IMR-90 (cell line): ENCODE measurements around the gene EPS15. TPM values are rescaled to one million over a fixed set of nuclear protein-coding genes. Genes with fewer than 3 reads are reported as not detected.
A peak's percentile ranks its signal among the peaks of the same experiment; 100 is the strongest.

ENCODE experiments used
- ATAC-seq: fragments of 200-7000 bp; cut with Tn5 transposase; 2 replicates; pipeline ENCODE4 v1.9.1; 2020; ENCODE audit warnings: low read depth, mild to moderate bottlenecking, moderate library complexity
- BruUV-seq: library from RNA; stranded (reverse); fragments of 400-500 nt; replicated peaks from 2 replicates; lab custom pipeline; 2021; lab: Mats Ljungman, UMichigan
- CTCF ChIA-PET: fragments of 300-600 bp; formaldehyde crosslinking; extraction: SDS; loops from one replicate; lab custom pipeline; 2021; ENCODE audit warnings: antibody characterized with exemption; lab: Yijun Ruan, JAX
- POLR2A ChIA-PET: fragments of 300-600 bp; sonication (Branson Sonifier 250); formaldehyde crosslinking; loops from one replicate; lab custom pipeline; 2022; ENCODE audit warnings: antibody characterized with exemption; ENCODE audit not compliant: unreplicated experiment; lab: Charles Lee
- DNase-seq: peaks from one replicate; pipeline ENCODE4 v3.0.0; 2013
- H2AFZ ChIP-seq: replicated peaks from 2 replicates; pipeline ENCODE3; 2013; ENCODE audit warnings: low read length, mild to moderate bottlenecking; ENCODE audit not compliant: poor library complexity
- H2AK5ac ChIP-seq: 2 replicates; pipeline ENCODE4 v1.6.1; 2013; ENCODE audit warnings: low read depth, low read length, inconsistent platforms
- H2AK9ac ChIP-seq: replicated peaks from 2 replicates; pipeline ENCODE3; 2013; ENCODE audit warnings: mild to moderate bottlenecking, low read depth, low read length, moderate library complexity; ENCODE audit not compliant: poor library complexity
- H2BK120ac ChIP-seq: 2 replicates; pipeline ENCODE4 v1.6.1; 2013; ENCODE audit warnings: low read depth, low read length, inconsistent platforms
- H2BK15ac ChIP-seq: 3 replicates; pipeline ENCODE4 v1.6.1; 2013; ENCODE audit warnings: low read depth, low read length, inconsistent platforms
- H2BK20ac ChIP-seq: 2 replicates; pipeline ENCODE4 v1.6.1; 2013; ENCODE audit warnings: low read depth, mild to moderate bottlenecking, inconsistent platforms, low read length, moderate library complexity
- H2BK5ac ChIP-seq: 2 replicates; pipeline ENCODE4 v1.6.1; 2013; ENCODE audit warnings: mild to moderate bottlenecking, low read depth, low read length, inconsistent platforms; ENCODE audit not compliant: poor library complexity, severe bottlenecking
- H3K14ac ChIP-seq: replicated peaks from 2 replicates; pipeline ENCODE4 v1.6.1; 2013; ENCODE audit warnings: low read depth, low read length, inconsistent platforms
- H3K18ac ChIP-seq: 2 replicates; pipeline ENCODE4 v1.6.1; 2013; ENCODE audit warnings: low read depth, low read length, control low read depth
- H3K23ac ChIP-seq: 2 replicates; pipeline ENCODE4 v1.6.1; 2013; ENCODE audit warnings: low read depth, low read length, inconsistent platforms
- H3K27ac ChIP-seq: 2 replicates; pipeline ENCODE4 v1.5.1; 2013; ENCODE audit warnings: mild to moderate bottlenecking, control low read depth, low read length; ENCODE audit not compliant: insufficient read depth
- H3K27me3 ChIP-seq: 2 replicates; pipeline ENCODE4 v1.6.1; 2013; ENCODE audit warnings: low read length; ENCODE audit not compliant: control insufficient read depth, insufficient read depth
- H3K36me3 ChIP-seq: 2 replicates; pipeline ENCODE4 v1.6.1; 2013; ENCODE audit warnings: low read length, mixed read lengths; ENCODE audit not compliant: control insufficient read depth, insufficient read depth
- H3K4ac ChIP-seq: 2 replicates; pipeline ENCODE4 v1.6.1; 2013; ENCODE audit warnings: low read depth, low read length, inconsistent platforms
- H3K4me1 ChIP-seq: 2 replicates; pipeline ENCODE4 v1.6.1; 2013; ENCODE audit warnings: low read length, mixed read lengths; ENCODE audit not compliant: control insufficient read depth, insufficient read depth
- H3K4me2 ChIP-seq: 2 replicates; pipeline ENCODE4 v1.6.1; 2013; ENCODE audit warnings: low read depth, mild to moderate bottlenecking, control low read depth, low read length, moderate library complexity
- H3K4me3 ChIP-seq: 2 replicates; pipeline ENCODE4 v1.5.1; 2013; ENCODE audit warnings: low read depth, mild to moderate bottlenecking, control low read depth, low read length, moderate library complexity; ENCODE audit not compliant: insufficient read depth
- H3K56ac ChIP-seq: 2 replicates; pipeline ENCODE4 v1.6.1; 2013; ENCODE audit warnings: low read length, inconsistent platforms; ENCODE audit not compliant: insufficient read depth; ENCODE audit errors: extremely low read depth
- H3K79me1 ChIP-seq, 2 experiments: 2 replicates each; pipeline ENCODE4 v1.6.1; 2013; ENCODE audit warnings: low read length in 2 of 2, inconsistent platforms in 1 of 2, low read depth in 1 of 2
- H3K9ac ChIP-seq: 2 replicates; pipeline ENCODE4 v1.6.1; 2013; ENCODE audit warnings: low read depth, low read length, control low read depth
- H3K9me1 ChIP-seq: 2 replicates; pipeline ENCODE4 v1.6.1; 2013; ENCODE audit warnings: low read length, inconsistent platforms; ENCODE audit not compliant: insufficient read depth
- H3K9me3 ChIP-seq: 2 replicates; pipeline ENCODE4 v1.6.1; 2013; ENCODE audit warnings: low read length; ENCODE audit not compliant: control insufficient read depth, insufficient read depth
- H4K20me1 ChIP-seq: 2 replicates; pipeline ENCODE4 v1.6.1; 2013; ENCODE audit warnings: low read length, inconsistent platforms; ENCODE audit not compliant: insufficient read depth
- H4K5ac ChIP-seq: 2 replicates; pipeline ENCODE4 v1.6.1; 2013; ENCODE audit warnings: mild to moderate bottlenecking, low read depth, low read length, control low read depth
- H4K8ac ChIP-seq, 2 experiments: 2 replicates each; pipeline ENCODE4 v1.6.1; 2013; ENCODE audit warnings: low read depth in 2 of 2, low read length in 2 of 2, control low read depth in 1 of 2, inconsistent platforms in 1 of 2
- H4K91ac ChIP-seq: 2 replicates; pipeline ENCODE4 v1.6.1; 2013; ENCODE audit warnings: low read depth, low read length, inconsistent platforms; ENCODE audit not compliant: insufficient read depth
- CHD1 ChIP-seq: IDR thresholded peaks from 2 replicates; pipeline ENCODE4 v1.6.1; 2012; ENCODE audit warnings: low read depth, low read length, improper control_type of control experiment
- FOS ChIP-seq: fragments of 150-350 bp; IDR thresholded peaks from 2 replicates; pipeline ENCODE4 v1.6.1; 2016; ENCODE audit warnings: low read depth, low read length
- MAFK ChIP-seq: IDR thresholded peaks from 2 replicates; pipeline ENCODE4 v1.6.1; 2012; ENCODE audit warnings: low read depth, low read length, improper control_type of control experiment
- MAZ ChIP-seq: IDR thresholded peaks from 2 replicates; pipeline ENCODE4 v1.6.1; 2012; ENCODE audit warnings: low read depth, mild to moderate bottlenecking, low read length, improper control_type of control experiment, moderate library complexity, borderline replicate concordance
- MXI1 ChIP-seq: IDR thresholded peaks from 2 replicates; pipeline ENCODE4 v1.6.1; 2012; ENCODE audit warnings: low read depth, mild to moderate bottlenecking, low read length, moderate library complexity, borderline replicate concordance
- POLR2A ChIP-seq: IDR thresholded peaks from 2 replicates; pipeline ENCODE4 v1.6.1; 2012; ENCODE audit warnings: mild to moderate bottlenecking, low read depth, low read length
- RAD21 ChIP-seq: IDR thresholded peaks from 2 replicates; pipeline ENCODE4 v1.6.1; 2012; ENCODE audit warnings: low read length, improper control_type of control experiment
- RCOR1 ChIP-seq: IDR thresholded peaks from 2 replicates; pipeline ENCODE4 v1.6.1; 2012; ENCODE audit warnings: mild to moderate bottlenecking, low read length, improper control_type of control experiment; ENCODE audit not compliant: insufficient replicate concordance
- RFX5 ChIP-seq: IDR thresholded peaks from 2 replicates; pipeline ENCODE4 v1.8.0; 2012; ENCODE audit warnings: low read depth, mild to moderate bottlenecking, low read length, moderate library complexity
- SMC3 ChIP-seq: fragments of 150-350 bp; IDR thresholded peaks from 2 replicates; pipeline ENCODE4 v1.6.1; 2016; ENCODE audit warnings: low read depth, mild to moderate bottlenecking, antibody characterized with exemption, low read length, moderate library complexity
- WGBS, 2 experiments: methylation state at CpG; one replicate each; pipeline versions ENCODE4 v1.1.5 to v1.1.7; 2013; ENCODE audit warnings: missing lambda C conversion rate in 2 of 2; ENCODE audit not compliant: insufficient read length in 1 of 2; ENCODE audit errors: extremely low coverage in 2 of 2; 5-methylcytosine and 5-hydroxymethylcytosine counted together
- dilution Hi-C: fragments of 300-500 bp; cut with HindIII; formaldehyde crosslinking; loops from one replicate; pipeline ENCODE4 v1.14.3; 2018; ENCODE audit warnings: low sequenced_read_pairs; ENCODE audit not compliant: unreplicated experiment
- in situ Hi-C: fragments of 300-500 bp; cut with MboI; formaldehyde crosslinking; loops from 3 replicates; pipeline ENCODE4 v1.14.3; 2019; ENCODE audit warnings: low sequenced_read_pairs, inconsistent platforms, mixed read lengths
- intact Hi-C: fragments of 100-400 bp; cut with micrococcal nuclease; formaldehyde crosslinking; loops from 2 replicates; pipeline ENCODE4 v1.10.0; 2022
- polyA plus RNA-seq, 3 experiments: library from polyadenylated mRNA; depleted of rRNA; stranded (reverse); fragments of >200 nt; gene quantifications; 2 replicates each; pipeline ENCODE4 v1.2.3, GENCODE V29; 2012; ENCODE audit warnings: low replicate concordance in 1 of 3
- total RNA-seq: library from RNA; depleted of rRNA; stranded (reverse); fragments of >200 nt; gene quantifications from 2 replicates; pipeline ENCODE4 v1.2.3, GENCODE V29; 2012
- TF ChIP-seq, protein P1 (sequence below): conservative IDR thresholded peaks from 2 replicates; pipeline ENCODE4 v1.5.1; 2012; ENCODE audit warnings: mild to moderate bottlenecking, low read depth, low read length, improper control_type of control experiment
- TF ChIP-seq, protein P2 (sequence below): fragments of 150-350 bp; IDR thresholded peaks from 2 replicates; pipeline ENCODE4 v1.6.1; 2016; ENCODE audit warnings: low read depth, mild to moderate bottlenecking, low read length, moderate library complexity, borderline replicate concordance

The EPS15 gene
- total and polyA plus RNA-seq, 2 of the 4 experiments (the other 2 are of a cell fraction): 17.6 to 38.0 TPM

DNA sequence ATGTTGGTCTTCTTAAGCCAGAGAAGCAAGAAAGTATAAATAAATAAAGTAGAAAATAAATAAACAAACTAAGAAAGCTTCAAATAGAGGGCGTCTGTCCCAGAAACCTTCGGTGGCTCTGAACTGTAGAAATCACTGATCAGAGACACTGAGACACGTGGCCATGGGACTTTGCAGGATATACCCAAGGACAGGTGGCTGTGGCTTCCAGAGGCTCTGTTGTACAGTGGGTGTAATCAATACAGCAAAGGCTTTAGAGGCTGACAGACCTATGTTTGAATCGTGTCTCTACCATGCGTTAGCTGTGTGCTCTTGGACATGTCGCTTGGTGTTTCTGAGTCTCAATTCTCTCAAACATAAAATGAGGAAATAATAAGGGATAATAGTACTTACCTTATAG is 41.0 kb upstream of the EPS15 start:
- H4K20me1 ChIP-seq: no peaks in the 10 kb centered on the region
- no peak overlapping the region for H2AK5ac ChIP-seq
- H3K79me1 ChIP-seq: no peaks in the 10 kb centered on the region
- no peaks in the 10 kb centered on the region for H3K36me3 ChIP-seq
- peaks cover 6% of the 10 kb centered on the region for H3K4me1 ChIP-seq
- no peak overlapping the region for H3K4ac ChIP-seq
- H4K5ac ChIP-seq: no peak overlapping the region
- no peak overlapping the region for H3K56ac ChIP-seq
- no peak overlapping the region for H2BK120ac ChIP-seq
- H2BK5ac ChIP-seq: no peak overlapping the region
- intact Hi-C loops (no loop called here), in situ Hi-C loops (no loop called here), dilution Hi-C loops (no loop called here)
- H2BK15ac ChIP-seq: no peak overlapping the region
- H4K91ac ChIP-seq: no peak overlapping the region
- TF ChIP-seq FOS (no peak), SMC3 (no peak), MXI1 (no peak), MAFK (no peak), RAD21 (no peak), RFX5 (no peak), CHD1 (no peak), POLR2A (no peak), MAZ (no peak), RCOR1 (no peak)
- TF ChIP-seq, protein P1, sequence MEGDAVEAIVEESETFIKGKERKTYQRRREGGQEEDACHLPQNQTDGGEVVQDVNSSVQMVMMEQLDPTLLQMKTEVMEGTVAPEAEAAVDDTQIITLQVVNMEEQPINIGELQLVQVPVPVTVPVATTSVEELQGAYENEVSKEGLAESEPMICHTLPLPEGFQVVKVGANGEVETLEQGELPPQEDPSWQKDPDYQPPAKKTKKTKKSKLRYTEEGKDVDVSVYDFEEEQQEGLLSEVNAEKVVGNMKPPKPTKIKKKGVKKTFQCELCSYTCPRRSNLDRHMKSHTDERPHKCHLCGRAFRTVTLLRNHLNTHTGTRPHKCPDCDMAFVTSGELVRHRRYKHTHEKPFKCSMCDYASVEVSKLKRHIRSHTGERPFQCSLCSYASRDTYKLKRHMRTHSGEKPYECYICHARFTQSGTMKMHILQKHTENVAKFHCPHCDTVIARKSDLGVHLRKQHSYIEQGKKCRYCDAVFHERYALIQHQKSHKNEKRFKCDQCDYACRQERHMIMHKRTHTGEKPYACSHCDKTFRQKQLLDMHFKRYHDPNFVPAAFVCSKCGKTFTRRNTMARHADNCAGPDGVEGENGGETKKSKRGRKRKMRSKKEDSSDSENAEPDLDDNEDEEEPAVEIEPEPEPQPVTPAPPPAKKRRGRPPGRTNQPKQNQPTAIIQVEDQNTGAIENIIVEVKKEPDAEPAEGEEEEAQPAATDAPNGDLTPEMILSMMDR: no peak
- TF ChIP-seq, protein P2, sequence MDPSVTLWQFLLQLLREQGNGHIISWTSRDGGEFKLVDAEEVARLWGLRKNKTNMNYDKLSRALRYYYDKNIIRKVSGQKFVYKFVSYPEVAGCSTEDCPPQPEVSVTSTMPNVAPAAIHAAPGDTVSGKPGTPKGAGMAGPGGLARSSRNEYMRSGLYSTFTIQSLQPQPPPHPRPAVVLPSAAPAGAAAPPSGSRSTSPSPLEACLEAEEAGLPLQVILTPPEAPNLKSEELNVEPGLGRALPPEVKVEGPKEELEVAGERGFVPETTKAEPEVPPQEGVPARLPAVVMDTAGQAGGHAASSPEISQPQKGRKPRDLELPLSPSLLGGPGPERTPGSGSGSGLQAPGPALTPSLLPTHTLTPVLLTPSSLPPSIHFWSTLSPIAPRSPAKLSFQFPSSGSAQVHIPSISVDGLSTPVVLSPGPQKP: no peak
- no peak for ATAC-seq
- H3K27me3 ChIP-seq: no peaks in the 10 kb centered on the region
- H3K4me2 ChIP-seq: no peak overlapping the region
- H3K18ac ChIP-seq: no peak overlapping the region
- ChIA-PET CTCF (no interaction called here), POLR2A (no interaction called here)
- H4K8ac ChIP-seq: no peak overlapping the region
- no peak overlapping the region for H3K4me3 ChIP-seq
- peak overlapping the region; percentile 60; the same call in 1 of the 2 replicates for H2BK20ac ChIP-seq
- H3K23ac ChIP-seq: no peak overlapping the region
- no peaks in the 10 kb centered on the region for H3K9me3 ChIP-seq
- peak overlapping the region; percentile 58 for H2AK9ac ChIP-seq
- WGBS, 2 experiments: no CpG with 5 or more reads among the region's 6 CpGs
- peaks cover 7% of the 10 kb centered on the region for H3K9me1 ChIP-seq
- H3K14ac ChIP-seq: no peak overlapping the region; the same call in 1 of the 2 replicates
- H2AFZ ChIP-seq: no peak overlapping the region
- H3K27ac ChIP-seq: no peak overlapping the region
- DNase-seq: no peak
- H3K9ac ChIP-seq: no peak overlapping the region
- BruUV-seq: no TSS peak
